Astrocyte of the cerebellum (primary cell): ENCODE measurements around the gene AFF4.

ENCODE experiments used
- DNase-seq: peaks from one replicate; pipeline ENCODE4 v3.0.0-alpha.2; 2011; ENCODE audit warnings: low read depth
- H3K4me3 ChIP-seq: 2 replicates; pipeline ENCODE4 v1.5.1; 2011; ENCODE audit warnings: mild to moderate bottlenecking, low read depth, low read length, moderate library complexity
- CTCF ChIP-seq: IDR thresholded peaks from 2 replicates; pipeline ENCODE4 v1.5.1; 2012; ENCODE audit warnings: low read length, low read depth, moderate library complexity, mild to moderate bottlenecking; ENCODE audit errors: missing control alignments
- in situ Hi-C: cut with HindIII; loops from 2 replicates; pipeline ENCODE4 v1.10.0; 2017; ENCODE audit warnings: low sequenced_read_pairs

The AFF4 gene

GRCh38 chr5:132907161-132907560 lies 56.3 kb downstream of the AFF4 start:
- no peak for TF ChIP-seq CTCF
- DNase-seq = no peak
- H3K4me3 ChIP-seq = no peak overlapping the region
- in situ Hi-C loops = no loop called here

GRCh38 chr5:132905938-132906337 lies 57.5 kb downstream of the AFF4 start:
- TF ChIP-seq CTCF = no peak
- in situ Hi-C loops = no loop called here
- H3K4me3 ChIP-seq = no peak overlapping the region
- no peak for DNase-seq

GRCh38 chr5:132901730-132902129 lies 61.7 kb downstream of the AFF4 start:
- in situ Hi-C loops = no loop called here
- no peak for DNase-seq
- H3K4me3 ChIP-seq = no peak overlapping the region
- TF ChIP-seq CTCF = peak; percentile 2

GRCh38 chr5:132901036-132901435 lies 62.4 kb downstream of the AFF4 start:
- in situ Hi-C loops = no loop called here
- DNase-seq = no peak
- H3K4me3 ChIP-seq = no peak overlapping the region
- no peak for TF ChIP-seq CTCF

GRCh38 chr5:132898094-132898493 lies 65.3 kb downstream of the AFF4 start:
- in situ Hi-C loops = no loop called here
- TF ChIP-seq CTCF = no peak
- H3K4me3 ChIP-seq = no peak overlapping the region
- no peak for DNase-seq

GRCh38 chr5:132896685-132897084 lies 66.7 kb downstream of the AFF4 start:
- in situ Hi-C loops = no loop called here
- no peak for DNase-seq
- H3K4me3 ChIP-seq = no peak overlapping the region
- TF ChIP-seq CTCF = no peak
